H1 (cell line): Measurements from ENCODE around the gene NUCB1.

Experiments used
- ATF3 ChIP-seq: IDR thresholded peaks from 2 replicates; pipeline ENCODE4 v1.6.1; 2011; ENCODE audit warnings: low read depth, mild to moderate bottlenecking, low read length; ENCODE audit not compliant: insufficient read depth
- CBX5 ChIP-seq: fragments of 300-800, 300-1000 bp; sonication (generic); IDR thresholded peaks from 2 replicates; pipeline ENCODE4 v1.7.1; 2016; ENCODE audit warnings: antibody characterized with exemption, low read length, low read depth
- HDAC2 ChIP-seq, 2 experiments: fragments of 300-600 bp in 1 of 2; sonication (generic) in 1 of 2; IDR thresholded peaks; 2 replicates each; pipeline ENCODE4 v1.6.1; 2011 to 2012; ENCODE audit warnings: low read depth in 2 of 2, low read length in 2 of 2, mild to moderate bottlenecking in 2 of 2, moderate library complexity in 2 of 2, borderline replicate concordance in 1 of 2, inconsistent platforms in 1 of 2
- POLR2A ChIP-seq, 2 experiments: IDR thresholded peaks; 1 replicate in 1 of 2; 2 replicates in 1 of 2; pipeline ENCODE4 v1.6.1; 2011; ENCODE audit warnings: low read depth in 2 of 2, low read length in 2 of 2, mild to moderate bottlenecking in 2 of 2; ENCODE audit errors: control extremely low read depth in 1 of 2
- RNF2 ChIP-seq: fragments of 200-900, 300-1000 bp; sonication (generic); IDR thresholded peaks from 2 replicates; pipeline ENCODE4 v1.7.1; 2016; ENCODE audit warnings: borderline replicate concordance, low read depth, mild to moderate bottlenecking, antibody characterized with exemption, low read length; ENCODE audit not compliant: poor library complexity, severe bottlenecking; ENCODE audit errors: missing control alignments
- SP1 ChIP-seq: IDR thresholded peaks from 2 replicates; pipeline ENCODE4 v1.6.1; 2011; ENCODE audit warnings: low read depth, low read length
- YY1 ChIP-seq: IDR thresholded peaks from 2 replicates; pipeline ENCODE4 v1.6.1; 2011; ENCODE audit warnings: low read depth, mild to moderate bottlenecking, low read length
- TF ChIP-seq, protein P1 (sequence below), 3 experiments: IDR thresholded peaks; 1 replicate in 2 of 3; 2 replicates in 1 of 3; pipeline versions ENCODE4 v1.5.1 to v1.6.1; 2011; ENCODE audit warnings: low read length in 3 of 3, mild to moderate bottlenecking in 3 of 3, inconsistent platforms in 2 of 3, low read depth in 1 of 3, moderate library complexity in 1 of 3; ENCODE audit not compliant: insufficient read depth in 1 of 3; ENCODE audit errors: control extremely low read depth in 1 of 3

GRCh38 chr19:48962849-48963165 is 62.7 kb downstream of the NUCB1 start:
- TF ChIP-seq, protein P1, sequence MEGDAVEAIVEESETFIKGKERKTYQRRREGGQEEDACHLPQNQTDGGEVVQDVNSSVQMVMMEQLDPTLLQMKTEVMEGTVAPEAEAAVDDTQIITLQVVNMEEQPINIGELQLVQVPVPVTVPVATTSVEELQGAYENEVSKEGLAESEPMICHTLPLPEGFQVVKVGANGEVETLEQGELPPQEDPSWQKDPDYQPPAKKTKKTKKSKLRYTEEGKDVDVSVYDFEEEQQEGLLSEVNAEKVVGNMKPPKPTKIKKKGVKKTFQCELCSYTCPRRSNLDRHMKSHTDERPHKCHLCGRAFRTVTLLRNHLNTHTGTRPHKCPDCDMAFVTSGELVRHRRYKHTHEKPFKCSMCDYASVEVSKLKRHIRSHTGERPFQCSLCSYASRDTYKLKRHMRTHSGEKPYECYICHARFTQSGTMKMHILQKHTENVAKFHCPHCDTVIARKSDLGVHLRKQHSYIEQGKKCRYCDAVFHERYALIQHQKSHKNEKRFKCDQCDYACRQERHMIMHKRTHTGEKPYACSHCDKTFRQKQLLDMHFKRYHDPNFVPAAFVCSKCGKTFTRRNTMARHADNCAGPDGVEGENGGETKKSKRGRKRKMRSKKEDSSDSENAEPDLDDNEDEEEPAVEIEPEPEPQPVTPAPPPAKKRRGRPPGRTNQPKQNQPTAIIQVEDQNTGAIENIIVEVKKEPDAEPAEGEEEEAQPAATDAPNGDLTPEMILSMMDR (IDR thresholded peaks at IDR 0.05; ENCODE audit: control extremely low read depth in 1 of 3, insufficient read depth in 1 of 3, low read depth in 1 of 3, low read length in 3 of 3): no peak
- TF ChIP-seq POLR2A (IDR thresholded peaks at IDR 0.05; ENCODE audit: control extremely low read depth in 1 of 2, low read depth in 2 of 2, low read length in 2 of 2) (no peak), ATF3 (no peak), CBX5 (no peak), YY1 (no peak), RNF2 (no peak), HDAC2 (IDR thresholded peaks at IDR 0.05; ENCODE audit: borderline replicate concordance in 1 of 2, low read depth in 2 of 2, low read length in 2 of 2) (no peak), SP1 (no peak)
